SH-SY5Y (cell line): Measurements from ENCODE around the gene DNAAF1.

Source experiments
- GATA2 ChIP-seq: IDR thresholded peaks from 2 replicates; pipeline ENCODE4 v1.6.1; 2011; ENCODE audit warnings: mild to moderate bottlenecking, low read depth, low read length
- GATA3 ChIP-seq: IDR thresholded peaks from 2 replicates; pipeline ENCODE4 v1.6.1; 2011; ENCODE audit warnings: low read depth, mild to moderate bottlenecking, low read length, moderate library complexity

GRCh38 chr16:84161037-84161436 lies 15.9 kb downstream of the DNAAF1 start:
- TF ChIP-seq GATA2 (no peak), GATA3 (no peak)
